ENCODE measurements around the gene PIK3CB.
"Not testable (repeated sequence)": the region's sequence is repeated elsewhere in the genome, so short reads cannot be mapped to it uniquely, and the experiment has no call there.

Gene PIK3CB

GRCh38 chr3:138817695-138818094 lies 17.0 kb downstream of the PIK3CB start:
- no peak for DNase-seq (ENCODE audit: low spot score)
- ChIA-PET CTCF (interaction anchor here (0.6 kb wide), 1 partner anchor 98 kb away, joined by 3 read pairs; no protein-coding TSS in a partner anchor), POLR2A (ENCODE audit: low non-redundant PET) (no interaction called here)
- H3K27ac ChIP-seq, result no peak overlapping the region
- TF ChIP-seq, protein P1, sequence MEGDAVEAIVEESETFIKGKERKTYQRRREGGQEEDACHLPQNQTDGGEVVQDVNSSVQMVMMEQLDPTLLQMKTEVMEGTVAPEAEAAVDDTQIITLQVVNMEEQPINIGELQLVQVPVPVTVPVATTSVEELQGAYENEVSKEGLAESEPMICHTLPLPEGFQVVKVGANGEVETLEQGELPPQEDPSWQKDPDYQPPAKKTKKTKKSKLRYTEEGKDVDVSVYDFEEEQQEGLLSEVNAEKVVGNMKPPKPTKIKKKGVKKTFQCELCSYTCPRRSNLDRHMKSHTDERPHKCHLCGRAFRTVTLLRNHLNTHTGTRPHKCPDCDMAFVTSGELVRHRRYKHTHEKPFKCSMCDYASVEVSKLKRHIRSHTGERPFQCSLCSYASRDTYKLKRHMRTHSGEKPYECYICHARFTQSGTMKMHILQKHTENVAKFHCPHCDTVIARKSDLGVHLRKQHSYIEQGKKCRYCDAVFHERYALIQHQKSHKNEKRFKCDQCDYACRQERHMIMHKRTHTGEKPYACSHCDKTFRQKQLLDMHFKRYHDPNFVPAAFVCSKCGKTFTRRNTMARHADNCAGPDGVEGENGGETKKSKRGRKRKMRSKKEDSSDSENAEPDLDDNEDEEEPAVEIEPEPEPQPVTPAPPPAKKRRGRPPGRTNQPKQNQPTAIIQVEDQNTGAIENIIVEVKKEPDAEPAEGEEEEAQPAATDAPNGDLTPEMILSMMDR (conservative IDR thresholded peaks at IDR 0.05; ENCODE audit: low read depth), result no peak

GRCh38 chr3:138812806-138813205 lies 21.9 kb downstream of the PIK3CB start:
- POLR2A ChIA-PET (ENCODE audit: low non-redundant PET), result no interaction called here
- H3K27ac ChIP-seq, result no peak overlapping the region
- no peak for DNase-seq (ENCODE audit: low spot score)
- CTCF ChIA-PET, result interaction anchor here (0.6 kb wide), 1 partner anchor 93 kb away, joined by 3 read pairs; no protein-coding TSS in a partner anchor
- TF ChIP-seq, protein P1 (conservative IDR thresholded peaks at IDR 0.05; ENCODE audit: low read depth), result no peak

DNA sequence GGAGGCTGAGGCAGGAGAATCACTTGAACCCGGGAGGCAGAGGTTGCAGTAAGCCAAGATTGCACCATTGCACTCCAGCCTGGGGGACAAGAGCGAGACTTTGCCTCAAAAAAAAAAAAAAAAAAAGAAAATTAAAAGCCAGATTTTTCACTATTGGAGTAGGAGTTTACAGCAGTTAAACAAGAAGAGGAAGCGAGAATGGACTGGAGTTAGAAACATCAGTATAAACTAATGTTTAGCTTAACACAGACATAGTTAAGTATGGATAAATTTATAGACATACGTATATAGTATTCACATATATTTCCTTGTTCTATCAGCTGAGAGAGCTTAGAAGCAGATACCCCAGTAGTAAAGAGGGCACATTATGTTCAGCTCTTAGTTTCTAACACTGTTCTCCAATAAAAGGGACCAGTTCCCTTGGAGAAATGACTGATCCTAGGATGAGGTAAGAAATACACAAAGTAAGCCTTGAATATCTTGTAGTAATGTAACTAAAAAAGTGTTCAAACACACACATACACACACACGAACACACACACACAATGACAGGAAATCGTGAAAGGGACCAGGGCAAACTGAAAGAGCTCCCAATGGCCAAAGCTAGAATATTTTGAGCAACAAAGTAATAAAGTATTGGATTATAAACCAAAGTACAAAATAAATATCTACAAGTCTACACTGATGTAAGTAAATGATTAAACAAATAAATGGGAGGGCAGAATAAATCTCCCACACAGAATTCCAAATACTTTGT lies 25.1 kb downstream of the PIK3CB start:
- TF ChIP-seq, protein P1 (conservative IDR thresholded peaks at IDR 0.05; ENCODE audit: low read depth), result no peak
- CTCF ChIA-PET, result interaction anchor here (0.6 kb wide), 1 partner anchor 79 kb away, joined by 3 read pairs; no protein-coding TSS in a partner anchor
- no peak for DNase-seq (ENCODE audit: low spot score)
- no peak overlapping the region for H3K27ac ChIP-seq
- POLR2A ChIA-PET (ENCODE audit: low non-redundant PET), result no interaction called here

GRCh38 chr3:138806376-138807080 lies 28.2 kb downstream of the PIK3CB start:
- ChIA-PET POLR2A (ENCODE audit: low non-redundant PET) (no interaction called here), CTCF (interaction anchor here (0.5 to 0.9 kb wide), 4 partner anchors 37 to 110 kb away, joined by 3 to 4 read pairs (median 3); no protein-coding TSS in a partner anchor)
- no peak overlapping the region for H3K27ac ChIP-seq
- TF ChIP-seq, protein P1 (conservative IDR thresholded peaks at IDR 0.05; ENCODE audit: low read depth), result no peak
- DNase-seq (ENCODE audit: low spot score), result no peak

GRCh38 chr3:138803006-138803653 lies 31.6 kb downstream of the PIK3CB start:
- no peak for DNase-seq (ENCODE audit: low spot score)
- CTCF ChIA-PET, result no interaction called here
- TF ChIP-seq, protein P1 (conservative IDR thresholded peaks at IDR 0.05; ENCODE audit: low read depth), result no peak
- POLR2A ChIA-PET (ENCODE audit: low non-redundant PET), result no interaction called here
- no peak overlapping the region for H3K27ac ChIP-seq

DNA sequence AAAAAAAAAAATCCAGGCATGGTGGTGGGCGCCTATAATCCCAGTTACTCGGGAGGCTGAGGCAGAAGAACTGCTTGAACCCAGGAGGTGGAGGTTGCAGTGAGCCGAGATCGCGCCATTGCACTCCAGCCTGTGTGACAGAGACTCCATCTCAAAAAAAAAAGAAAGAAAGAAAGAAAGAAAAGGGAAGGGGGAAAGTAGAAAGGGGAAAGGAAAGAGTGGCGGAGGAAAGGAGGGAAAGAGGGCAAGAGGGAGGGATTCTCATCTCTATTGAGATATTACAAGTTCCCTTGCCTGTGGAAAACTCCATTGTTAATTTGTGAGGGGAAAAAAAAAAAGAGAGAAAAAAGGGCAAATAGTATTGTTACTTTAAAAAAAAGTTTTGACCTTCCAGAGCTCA lies 32.5 kb downstream of the PIK3CB start:
- not testable (repeated sequence) for H3K27ac ChIP-seq

More for the DNA sequence above, 32.5 kb downstream of the PIK3CB start:
- POLR2A ChIA-PET (ENCODE audit: low non-redundant PET); DNase-seq (ENCODE audit: low spot score): not testable (repeated sequence)
- CTCF ChIA-PET, result interaction anchor here (0.6 kb wide), 1 partner anchor 119 kb away, joined by 3 read pairs; no protein-coding TSS in a partner anchor

Measured in RWPE1 (cell line).